Amygdala (tissue), 56 donors: ENCODE results near the gene CSF2.

Experiments
- DNase-seq, 56 donors: peaks; one replicate each; lab custom pipeline; 2025; lab: John Stamatoyannopoulos, UW

The CSF2 gene

DNA sequence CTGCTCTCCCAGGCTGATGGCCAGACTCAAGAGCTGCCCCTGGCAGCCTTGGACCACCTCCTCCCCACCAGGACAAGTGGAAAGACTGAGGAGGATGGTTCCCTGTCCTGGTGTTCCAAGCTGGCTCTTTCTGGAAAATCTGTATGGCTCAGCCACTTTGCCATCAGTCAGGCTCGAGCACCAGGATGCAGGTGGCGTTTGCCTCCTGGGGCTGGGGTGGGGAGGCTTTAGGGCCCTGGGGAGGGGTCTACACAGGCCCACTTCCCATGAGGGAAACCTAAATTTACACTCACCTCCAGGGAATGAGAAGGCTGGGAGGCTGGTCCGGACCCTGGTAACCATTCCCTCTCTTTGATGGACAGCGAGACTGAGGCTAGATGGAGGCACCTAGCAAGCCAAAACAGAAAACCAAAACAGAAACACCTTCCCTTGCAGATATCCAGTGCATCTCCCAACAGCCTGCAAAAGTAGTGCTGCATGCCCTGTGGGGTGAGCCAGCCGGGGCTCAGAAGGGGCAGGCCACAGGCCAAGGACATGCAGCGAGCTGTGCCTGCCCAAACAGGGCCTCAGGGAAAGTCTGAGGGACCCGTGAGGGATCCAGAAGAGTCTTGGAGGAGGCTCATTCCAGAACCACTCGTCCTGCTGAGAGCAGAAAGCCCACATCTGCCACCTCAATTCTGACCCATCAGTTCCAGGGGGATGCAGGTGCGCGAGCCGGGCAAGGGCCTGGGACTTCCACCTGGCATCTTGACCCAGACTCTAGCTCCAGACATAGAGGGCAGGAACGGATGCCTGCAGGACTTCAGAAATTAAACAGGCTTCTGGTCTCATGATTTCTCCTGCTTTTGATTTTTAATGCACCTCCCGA, 5.4 kb upstream of the CSF2 start:
- no peak for DNase-seq

DNA sequence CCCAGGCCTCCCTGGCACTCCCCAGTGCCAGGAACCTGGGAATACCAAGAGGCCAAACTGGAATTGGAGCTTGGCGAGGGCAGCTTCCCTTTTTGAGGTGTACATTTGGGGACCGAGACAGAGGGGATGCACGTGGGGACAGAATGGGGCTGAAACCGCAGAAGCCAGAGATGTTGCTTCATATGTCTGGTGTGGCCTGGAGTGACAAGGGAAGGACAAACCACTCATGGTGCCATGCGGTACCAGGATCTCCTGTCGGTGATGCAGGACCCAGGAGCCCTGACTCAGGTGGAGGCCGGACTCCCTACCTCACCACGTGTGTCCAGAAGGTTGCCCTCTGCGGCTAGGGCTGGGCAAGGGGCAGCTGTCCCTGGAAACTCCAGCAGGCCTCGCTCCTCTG, 4.0 kb upstream of the CSF2 start:
- no peak for DNase-seq

DNA sequence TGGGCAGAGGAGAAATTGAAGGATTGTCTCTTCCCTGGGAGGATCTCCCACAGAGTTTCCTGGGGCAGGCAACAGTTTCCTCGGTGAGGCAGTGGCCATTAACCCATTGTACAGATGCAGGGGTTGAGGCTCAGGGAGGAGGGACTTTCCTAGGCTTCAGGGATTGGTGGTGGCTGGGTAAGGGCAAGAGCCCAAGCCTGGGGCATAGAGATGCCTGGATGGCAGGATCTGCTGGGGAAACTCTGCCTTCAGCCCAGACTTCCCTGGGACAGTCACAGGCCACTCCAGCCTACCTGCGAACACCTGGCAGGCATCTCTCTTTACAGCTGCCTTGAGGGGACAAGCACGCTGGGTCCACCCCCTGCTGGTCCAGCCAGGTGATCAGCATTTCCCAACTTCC, 3.6 kb upstream of the CSF2 start:
- no peak for DNase-seq

DNA sequence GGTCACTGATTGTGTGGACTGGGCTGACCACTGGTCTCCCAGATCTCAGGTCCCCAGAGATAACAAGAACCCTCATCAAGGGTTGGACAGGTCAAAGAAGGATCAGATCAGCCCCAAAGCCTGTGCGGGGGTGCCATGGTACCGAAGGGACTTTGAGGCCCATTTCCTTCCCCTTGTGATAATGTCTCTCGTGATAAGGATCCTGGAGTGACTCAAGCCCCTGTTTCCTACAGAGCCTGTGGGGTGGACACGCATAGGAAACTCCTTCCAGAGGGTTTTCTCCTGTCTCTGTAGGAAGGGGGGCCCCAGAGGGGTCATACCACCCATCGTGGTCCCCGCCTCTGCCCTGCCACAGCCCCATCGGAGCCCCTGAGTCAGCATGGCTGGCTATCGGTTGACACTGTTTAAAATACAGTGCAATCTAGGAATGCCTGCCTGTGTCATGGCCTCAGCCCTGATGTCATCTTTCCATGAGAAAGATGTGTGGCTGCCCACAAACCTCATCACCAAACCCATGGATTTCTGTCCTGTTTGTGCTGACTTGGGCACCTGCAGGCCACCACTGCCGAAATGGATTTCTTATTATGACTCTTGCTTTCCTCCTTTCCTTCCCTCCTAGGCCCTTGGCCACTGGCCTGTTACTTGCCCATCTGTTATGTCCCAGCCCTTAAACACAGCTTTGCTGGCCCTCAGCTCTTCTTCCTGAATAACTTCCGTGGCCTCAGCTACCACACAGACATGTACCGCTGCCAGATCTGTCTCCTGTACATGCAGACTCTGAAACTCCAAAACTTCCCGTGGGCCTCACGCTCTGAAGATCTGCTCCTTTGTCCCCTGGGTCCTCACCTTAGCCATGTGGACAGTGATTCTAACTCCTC, 2.9 kb upstream of the CSF2 start:
- no peak for DNase-seq

DNA sequence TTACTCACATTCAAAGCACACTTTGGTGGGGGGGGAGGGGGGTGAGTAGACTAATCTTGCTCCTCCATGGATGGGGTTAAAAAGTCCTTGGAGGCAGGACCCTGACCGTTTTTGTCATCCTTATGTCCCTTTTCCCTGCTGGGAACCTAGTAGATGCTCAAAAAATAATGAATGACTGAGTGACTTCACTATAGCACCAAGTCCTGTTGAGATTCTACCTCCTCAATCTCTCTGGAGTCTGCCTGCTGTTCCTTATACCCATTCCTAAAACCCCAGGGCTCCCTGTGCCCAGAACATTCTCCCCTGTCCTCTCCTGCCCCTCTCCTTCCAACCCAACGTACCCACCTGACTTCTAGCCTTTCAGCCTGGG, 2.3 kb upstream of the CSF2 start:
- no peak for DNase-seq

DNA sequence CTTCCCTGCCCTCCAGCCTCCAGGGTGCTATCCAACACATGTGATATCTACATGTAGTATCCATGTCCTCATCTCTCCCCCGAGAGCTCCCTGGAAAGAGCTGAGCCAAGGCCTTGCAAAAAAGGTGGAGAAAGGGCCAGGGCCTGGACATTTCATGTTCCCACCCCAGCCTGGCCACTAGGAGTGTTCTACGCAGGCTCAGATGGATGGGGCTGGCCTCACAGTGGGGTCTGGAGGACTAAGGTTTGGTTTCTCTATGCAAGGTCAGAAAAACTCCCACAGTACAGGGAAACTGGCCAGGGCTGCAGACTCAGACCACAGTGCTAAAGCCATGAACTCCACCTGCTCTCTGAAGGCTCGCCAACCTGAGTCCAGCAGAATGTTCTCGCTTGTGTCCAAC, 1.5 kb upstream of the CSF2 start:
- no peak for DNase-seq

DNA sequence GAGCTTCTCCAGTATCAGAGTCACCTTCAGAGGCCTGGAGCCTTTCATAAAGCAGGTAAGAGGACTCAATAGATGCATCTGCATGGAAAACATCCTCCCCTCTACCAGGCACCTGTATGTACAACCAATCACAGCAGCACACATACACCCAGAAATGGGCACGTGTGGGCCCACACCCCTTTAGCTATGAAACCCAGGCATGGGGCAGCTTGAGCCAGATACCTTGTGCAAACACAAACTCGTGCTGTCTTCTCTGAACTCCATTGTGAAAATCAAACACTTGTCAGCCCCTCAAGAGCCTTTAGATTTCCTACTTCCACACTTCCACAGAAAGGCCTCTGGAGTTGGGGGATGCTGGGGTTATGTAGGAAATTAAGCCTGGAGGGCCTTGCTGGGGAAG, 1.1 kb upstream of the CSF2 start:
- no peak for DNase-seq

DNA sequence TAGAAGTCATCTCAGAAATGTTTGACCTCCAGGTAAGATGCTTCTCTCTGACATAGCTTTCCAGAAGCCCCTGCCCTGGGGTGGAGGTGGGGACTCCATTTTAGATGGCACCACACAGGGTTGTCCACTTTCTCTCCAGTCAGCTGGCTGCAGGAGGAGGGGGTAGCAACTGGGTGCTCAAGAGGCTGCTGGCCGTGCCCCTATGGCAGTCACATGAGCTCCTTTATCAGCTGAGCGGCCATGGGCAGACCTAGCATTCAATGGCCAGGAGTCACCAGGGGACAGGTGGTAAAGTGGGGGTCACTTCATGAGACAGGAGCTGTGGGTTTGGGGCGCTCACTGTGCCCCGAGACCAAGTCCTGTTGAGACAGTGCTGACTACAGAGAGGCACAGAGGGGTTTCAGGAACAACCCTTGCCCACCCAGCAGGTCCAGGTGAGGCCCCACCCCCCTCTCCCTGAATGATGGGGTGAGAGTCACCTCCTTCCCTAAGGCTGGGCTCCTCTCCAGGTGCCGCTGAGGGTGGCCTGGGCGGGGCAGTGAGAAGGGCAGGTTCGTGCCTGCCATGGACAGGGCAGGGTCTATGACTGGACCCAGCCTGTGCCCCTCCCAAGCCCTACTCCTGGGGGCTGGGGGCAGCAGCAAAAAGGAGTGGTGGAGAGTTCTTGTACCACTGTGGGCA, 642 bp downstream of the CSF2 start:
- no peak for DNase-seq

DNA sequence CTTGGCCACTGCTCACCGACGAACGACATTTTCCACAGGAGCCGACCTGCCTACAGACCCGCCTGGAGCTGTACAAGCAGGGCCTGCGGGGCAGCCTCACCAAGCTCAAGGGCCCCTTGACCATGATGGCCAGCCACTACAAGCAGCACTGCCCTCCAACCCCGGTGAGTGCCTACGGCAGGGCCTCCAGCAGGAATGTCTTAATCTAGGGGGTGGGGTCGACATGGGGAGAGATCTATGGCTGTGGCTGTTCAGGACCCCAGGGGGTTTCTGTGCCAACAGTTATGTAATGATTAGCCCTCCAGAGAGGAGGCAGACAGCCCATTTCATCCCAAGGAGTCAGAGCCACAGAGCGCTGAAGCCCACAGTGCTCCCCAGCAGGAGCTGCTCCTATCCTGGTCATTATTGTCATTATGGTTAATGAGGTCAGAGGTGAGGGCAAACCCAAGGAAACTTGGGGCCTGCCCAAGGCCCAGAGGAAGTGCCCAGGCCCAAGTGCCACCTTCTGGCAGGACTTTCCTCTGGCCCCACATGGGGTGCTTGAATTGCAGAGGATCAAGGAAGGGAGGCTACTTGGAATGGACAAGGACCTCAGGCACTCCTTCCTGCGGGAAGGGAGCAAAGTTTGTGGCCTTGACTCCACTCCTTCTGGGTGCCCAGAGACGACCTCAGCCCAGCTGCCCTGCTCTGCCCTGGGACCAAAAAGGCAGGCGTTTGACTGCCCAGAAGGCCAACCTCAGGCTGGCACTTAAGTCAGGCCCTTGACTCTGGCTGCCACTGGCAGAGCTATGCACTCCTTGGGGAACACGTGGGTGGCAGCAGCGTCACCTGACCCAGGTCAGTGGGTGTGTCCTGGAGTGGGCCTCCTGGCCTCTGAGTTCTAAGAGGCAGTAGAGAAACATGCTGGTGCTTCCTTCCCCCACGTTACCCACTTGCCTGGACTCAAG, 1.5 kb downstream of the CSF2 start:
- no peak for DNase-seq

DNA sequence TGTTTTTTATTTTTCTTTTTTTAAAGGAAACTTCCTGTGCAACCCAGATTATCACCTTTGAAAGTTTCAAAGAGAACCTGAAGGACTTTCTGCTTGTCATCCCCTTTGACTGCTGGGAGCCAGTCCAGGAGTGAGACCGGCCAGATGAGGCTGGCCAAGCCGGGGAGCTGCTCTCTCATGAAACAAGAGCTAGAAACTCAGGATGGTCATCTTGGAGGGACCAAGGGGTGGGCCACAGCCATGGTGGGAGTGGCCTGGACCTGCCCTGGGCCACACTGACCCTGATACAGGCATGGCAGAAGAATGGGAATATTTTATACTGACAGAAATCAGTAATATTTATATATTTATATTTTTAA, 2.1 kb downstream of the CSF2 start:
- no peak for DNase-seq

DNA sequence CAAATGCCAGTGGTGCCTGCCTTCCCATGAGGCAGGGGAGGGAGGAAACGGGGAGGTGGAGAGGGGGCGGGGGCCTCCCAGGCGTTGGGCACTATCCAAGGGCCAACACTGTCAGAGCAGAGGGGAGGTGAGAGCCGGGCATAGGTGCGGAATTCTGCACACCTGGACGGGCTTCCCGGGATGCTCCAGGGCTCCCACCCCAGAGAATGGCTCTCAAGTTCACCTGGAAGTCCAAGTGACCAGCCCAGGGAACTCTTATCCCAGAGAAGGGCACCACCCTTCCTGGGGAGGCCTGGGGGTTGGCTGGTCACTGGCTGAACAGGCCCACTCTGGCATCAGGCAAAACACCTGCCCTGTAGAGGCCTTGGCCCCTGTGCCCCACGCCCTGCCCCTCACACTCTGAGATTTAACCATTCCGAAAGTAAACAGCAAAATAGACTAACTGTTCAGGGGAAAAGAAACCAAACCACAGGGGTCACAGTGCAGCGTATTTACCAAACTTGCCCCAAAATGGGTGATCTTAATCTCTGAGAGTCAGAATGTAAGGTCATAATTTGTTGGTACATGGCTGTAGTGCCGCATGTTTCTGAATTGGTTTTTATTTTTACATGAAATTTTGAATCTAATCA, 2.7 kb downstream of the CSF2 start:
- no peak for DNase-seq

DNA sequence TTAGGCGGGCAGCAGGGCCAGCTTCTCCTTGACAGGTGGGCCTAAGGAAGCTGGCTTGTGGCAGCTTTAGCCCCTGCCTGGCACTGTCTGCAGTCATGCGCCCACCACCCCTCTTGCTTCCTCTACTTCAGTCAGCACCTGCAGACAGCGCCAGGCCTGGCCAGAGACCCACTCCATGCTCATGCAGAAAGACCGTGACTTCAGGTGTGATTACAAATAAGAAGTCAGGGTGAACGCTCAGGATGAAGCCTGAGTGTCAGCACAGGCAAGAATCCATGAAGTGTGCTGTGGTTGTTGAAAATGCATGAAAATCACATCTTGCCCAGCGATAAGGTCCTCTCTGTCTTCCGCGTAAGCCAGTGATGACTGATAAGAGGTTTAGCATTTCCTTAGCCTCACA, 3.4 kb downstream of the CSF2 start:
- no peak for DNase-seq

DNA sequence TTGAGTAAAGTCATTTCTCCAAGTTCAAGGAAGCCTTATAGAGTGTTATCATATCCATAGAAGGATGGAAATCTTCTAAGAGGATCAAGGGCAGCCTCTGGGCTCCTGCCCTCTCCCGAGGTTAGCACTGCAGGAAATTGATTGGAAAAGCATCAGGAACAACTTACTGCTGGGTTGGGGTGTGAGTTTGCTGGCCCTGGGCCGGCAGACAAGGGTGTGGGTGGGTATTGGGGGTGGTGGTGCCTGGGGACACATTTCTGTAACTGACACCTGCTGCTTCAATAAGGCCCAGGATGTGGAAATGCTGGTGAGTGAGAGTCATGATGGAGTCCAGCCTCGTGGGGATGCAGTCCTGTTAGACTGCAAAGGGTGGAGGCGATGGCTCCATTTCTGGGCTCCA, 5.5 kb downstream of the CSF2 start:
- DNase-seq, result no peak

DNA sequence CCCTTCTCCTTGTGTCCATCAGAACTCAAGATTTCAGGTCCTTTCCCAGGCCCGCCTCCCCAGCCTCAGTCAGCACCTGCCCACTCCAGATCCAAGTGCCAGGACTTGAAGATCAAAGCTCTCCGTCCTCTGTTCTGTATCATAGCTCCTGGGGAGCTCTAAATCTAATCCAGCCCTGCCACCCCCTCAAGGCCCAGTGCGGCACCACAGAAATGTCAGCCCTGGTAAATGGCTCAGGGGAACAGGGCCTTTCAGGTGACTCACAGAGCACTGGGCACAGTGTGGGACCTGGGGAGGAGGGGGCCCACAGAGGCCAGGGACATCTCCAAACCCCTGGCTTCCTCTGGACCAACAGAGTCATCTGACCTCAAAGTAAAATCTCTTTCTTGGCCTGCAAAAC, 6.0 kb downstream of the CSF2 start:
- no peak for DNase-seq

DNA sequence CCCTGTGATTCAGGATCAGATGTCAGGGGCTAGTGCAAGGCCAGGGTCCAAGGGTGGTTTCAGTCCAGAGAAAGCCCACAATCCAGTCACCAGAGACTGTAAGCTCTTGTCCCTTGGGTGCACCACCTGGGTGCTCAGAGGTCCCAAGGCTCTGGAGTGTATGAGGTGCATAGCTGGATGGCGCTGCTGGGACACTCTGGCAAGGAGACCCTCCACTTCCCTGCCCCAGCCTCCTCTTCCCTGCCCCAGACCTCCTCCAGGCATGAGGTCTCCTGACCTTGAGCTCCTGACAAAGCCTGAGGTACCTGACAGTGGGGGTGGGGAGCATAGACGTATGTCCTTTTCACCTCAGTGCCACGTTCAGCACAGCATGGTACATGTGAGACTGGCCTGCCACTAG, 7.0 kb downstream of the CSF2 start:
- DNase-seq, result no peak

DNA sequence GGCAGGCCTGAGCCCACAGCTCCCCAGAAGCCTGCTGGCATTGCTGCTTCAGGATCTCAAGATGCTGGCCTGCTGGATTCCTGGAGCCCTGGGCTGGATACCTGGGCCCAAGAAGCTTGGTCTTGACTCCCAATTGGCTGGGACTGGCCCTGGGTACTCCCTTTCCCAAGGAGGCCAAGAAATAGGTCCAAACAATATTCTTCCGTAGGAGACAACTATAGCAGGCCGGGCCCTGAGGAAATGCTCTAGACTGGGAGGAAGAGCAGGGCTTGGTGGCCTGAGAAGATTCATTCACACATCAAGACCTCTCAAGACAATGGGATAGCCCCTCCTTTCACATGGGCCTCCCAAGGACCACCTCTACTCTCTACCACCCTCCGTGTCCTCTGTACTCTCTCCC, 7.9 kb downstream of the CSF2 start:
- DNase-seq, result no peak

DNA sequence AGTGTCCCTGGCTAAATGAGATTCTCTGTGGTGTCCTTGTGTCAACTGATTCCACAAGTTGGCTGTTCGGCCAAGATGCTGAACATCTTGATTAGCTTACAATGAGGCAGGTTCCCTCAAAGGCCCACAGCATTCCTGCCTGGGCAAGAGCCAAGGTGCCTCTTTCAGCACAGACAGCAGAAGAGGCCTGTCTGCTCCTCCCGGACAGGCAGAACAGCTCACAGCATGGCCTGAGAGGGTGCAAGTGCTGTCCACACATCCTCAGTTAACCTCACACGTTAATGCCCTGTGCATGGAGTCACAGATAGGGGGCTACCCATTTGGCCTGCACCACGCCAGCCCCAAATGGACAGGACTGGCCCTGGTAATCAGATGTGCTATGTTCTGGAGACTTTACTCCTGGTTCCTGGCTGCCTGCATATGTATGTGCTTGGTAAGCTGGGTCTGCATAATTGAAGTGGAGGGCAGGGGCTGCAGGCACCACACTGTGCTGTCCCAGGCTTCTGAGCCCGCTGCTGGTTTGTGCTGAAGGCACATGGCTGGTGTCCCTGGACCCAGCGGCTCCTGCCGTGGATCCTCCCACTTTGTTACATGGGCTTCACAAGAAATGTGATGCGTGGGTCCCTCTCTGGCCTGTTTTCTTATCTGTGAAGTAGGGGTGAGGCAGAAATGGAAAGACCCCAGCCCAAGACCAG, 8.9 kb downstream of the CSF2 start:
- DNase-seq, result no peak

DNA sequence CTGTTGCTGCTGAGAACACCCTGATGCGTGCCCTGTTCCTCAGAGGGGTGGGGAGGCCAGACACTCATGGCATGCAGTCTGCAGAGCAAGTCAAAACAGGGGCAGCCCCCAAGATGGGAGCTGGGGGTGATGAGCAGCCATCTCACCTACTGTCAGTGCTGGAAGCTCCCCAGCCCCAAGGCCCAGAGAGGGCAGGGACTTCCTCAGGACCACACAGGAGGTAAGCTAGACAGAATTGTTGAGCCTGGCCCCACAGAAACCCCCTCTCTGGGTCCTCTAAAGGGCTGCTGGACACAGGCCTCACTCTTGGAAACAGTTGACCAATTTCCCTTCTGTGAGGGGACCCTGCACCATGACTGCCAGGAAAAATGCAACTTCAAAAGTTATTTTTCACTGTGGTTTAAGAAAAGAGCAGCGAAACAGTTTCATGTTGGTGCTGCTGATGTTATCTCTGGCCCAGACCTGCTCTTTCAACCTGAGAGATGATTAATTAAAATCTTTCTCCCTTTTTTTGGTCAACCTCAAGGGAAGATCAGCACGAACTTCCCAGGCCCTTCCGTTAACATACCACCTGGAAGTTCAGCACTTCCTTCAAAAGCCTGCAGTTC, 9.6 kb downstream of the CSF2 start:
- no peak for DNase-seq

DNA sequence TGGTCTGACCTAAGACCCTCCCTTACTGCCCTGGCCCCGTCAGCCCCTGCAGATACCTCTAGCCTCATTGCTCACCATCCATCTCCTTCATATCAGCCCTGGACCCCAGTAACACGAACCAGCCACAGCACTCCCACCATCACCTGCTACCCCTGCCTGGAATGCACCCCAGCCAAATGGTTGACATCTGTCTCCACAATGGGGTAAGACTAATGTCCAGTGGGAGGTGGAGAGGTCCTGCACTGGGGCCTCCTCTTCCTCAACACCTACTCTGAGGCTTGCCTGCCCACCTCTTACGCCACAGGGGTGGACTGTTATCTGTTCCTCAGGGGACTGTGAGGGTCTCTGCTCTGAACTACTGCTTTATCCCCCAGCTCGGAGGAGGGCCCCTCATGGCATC, 12.1 kb downstream of the CSF2 start:
- no peak for DNase-seq
